ENCODE data around the gene DENND1A.
A peak's percentile ranks its signal among the peaks of the same experiment; 100 is the strongest.

DENND1A gene

DNA sequence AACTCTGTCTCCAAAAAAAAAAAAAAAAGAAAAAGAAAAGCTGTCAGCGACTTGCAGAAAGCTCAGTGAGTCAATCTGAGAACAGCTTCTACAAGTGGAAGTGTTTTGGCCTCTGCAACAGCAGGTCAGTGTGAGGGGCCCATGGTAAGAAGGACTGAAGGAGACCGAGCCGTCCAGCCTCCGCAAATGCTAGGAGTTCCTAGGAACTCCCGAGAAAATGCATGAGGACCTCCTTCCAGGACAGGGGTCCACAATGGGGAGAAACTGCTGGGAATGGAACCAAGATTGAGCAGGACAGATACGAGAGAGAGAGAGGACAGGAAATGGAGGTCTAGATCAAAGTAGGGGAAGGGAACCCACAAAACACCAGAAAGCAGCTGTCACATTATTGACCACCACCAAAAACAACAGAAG lies 393.5 kb downstream of the DENND1A start:
- TF ChIP-seq, protein P1, sequence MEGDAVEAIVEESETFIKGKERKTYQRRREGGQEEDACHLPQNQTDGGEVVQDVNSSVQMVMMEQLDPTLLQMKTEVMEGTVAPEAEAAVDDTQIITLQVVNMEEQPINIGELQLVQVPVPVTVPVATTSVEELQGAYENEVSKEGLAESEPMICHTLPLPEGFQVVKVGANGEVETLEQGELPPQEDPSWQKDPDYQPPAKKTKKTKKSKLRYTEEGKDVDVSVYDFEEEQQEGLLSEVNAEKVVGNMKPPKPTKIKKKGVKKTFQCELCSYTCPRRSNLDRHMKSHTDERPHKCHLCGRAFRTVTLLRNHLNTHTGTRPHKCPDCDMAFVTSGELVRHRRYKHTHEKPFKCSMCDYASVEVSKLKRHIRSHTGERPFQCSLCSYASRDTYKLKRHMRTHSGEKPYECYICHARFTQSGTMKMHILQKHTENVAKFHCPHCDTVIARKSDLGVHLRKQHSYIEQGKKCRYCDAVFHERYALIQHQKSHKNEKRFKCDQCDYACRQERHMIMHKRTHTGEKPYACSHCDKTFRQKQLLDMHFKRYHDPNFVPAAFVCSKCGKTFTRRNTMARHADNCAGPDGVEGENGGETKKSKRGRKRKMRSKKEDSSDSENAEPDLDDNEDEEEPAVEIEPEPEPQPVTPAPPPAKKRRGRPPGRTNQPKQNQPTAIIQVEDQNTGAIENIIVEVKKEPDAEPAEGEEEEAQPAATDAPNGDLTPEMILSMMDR (IDR thresholded peaks at IDR 0.05; ENCODE audit: borderline replicate concordance, control extremely low read depth, extremely low read depth, insufficient read depth, missing control alignments) = no peak
- DNase-seq (ENCODE audit: low spot score) = peak; percentile 54
- in situ Hi-C loops (cut with MboI; ENCODE audit: low sequenced_read_pairs, unreplicated experiment) = loop anchor here (25.0 kb wide), 1 partner anchor 476 kb away; the partner anchor contains the start of gene LHX2

DNA sequence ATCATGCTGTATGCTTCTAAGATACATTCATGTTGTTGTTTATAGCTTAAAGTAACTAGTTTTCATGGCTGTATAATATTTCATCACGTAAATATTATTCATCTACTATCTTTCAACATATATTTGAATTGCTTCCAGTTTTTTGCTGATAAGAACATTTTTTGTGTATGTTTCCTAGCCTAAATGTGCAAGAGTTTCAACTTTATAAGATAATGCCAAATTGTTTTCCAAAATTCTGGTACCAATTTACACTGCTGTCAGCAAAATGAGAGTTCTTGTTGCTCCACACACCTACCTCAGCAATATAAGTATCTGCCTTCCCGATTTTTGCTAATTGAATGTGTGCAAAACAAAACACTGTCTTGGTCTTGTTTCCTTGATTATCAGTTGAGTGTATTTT lies 395.6 kb downstream of the DENND1A start:
- TF ChIP-seq, protein P1 (IDR thresholded peaks at IDR 0.05; ENCODE audit: borderline replicate concordance, control extremely low read depth, extremely low read depth, insufficient read depth, missing control alignments) = no peak
- in situ Hi-C loops (cut with MboI; ENCODE audit: low sequenced_read_pairs, unreplicated experiment) = loop anchor here (25.0 kb wide), 1 partner anchor 478 kb away; the partner anchor contains the start of gene LHX2
- no peak for DNase-seq (ENCODE audit: low spot score)

DNA sequence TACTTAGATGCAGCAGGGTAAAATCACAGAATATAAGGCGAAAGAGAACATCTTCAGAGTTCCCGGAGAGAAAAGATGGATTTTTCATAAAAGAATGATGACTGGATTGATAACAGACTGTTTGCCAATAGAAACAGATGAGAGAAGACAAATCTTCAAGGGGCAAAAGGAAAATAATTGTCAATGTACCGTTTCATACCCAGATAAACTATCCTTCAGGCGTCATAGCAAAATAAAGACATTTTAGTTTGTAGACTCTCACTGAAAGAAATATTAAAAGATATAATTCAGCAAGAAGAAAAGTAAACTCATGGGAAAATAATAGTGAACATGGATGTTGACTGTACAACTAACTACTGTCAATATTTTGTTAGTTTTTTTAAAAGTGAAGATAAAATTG lies 399.7 kb downstream of the DENND1A start:
- DNase-seq (ENCODE audit: low spot score) = no peak
- in situ Hi-C loops (cut with MboI; ENCODE audit: low sequenced_read_pairs, unreplicated experiment) = loop anchor here (25.0 kb wide), 1 partner anchor 482 kb away; the partner anchor contains the start of gene LHX2
- TF ChIP-seq, protein P1 (IDR thresholded peaks at IDR 0.05; ENCODE audit: borderline replicate concordance, control extremely low read depth, extremely low read depth, insufficient read depth, missing control alignments) = no peak

DNA sequence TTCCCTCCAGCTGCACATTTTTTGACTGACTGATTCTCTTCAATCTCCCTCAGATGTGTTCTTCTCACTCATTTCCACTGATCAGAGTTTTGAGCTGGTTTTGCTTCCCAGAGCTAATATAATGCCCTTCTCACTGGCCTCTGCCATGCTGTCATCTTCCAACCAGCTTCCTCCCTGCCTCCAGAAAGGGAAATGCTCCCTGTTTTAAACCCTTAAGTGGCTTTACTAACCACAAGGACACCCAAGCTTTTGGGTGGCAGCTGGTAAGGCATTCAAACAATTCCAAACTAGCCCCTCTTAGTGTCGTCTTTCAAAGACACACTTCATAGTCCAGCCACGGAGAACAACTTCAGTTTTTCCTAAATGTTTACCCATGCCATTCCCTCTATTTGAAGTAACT lies 401.4 kb downstream of the DENND1A start:
- in situ Hi-C loops (cut with MboI; ENCODE audit: low sequenced_read_pairs, unreplicated experiment) = loop anchor here (25.0 kb wide), 1 partner anchor 484 kb away; the partner anchor contains the start of gene LHX2
- DNase-seq (ENCODE audit: low spot score) = no peak
- TF ChIP-seq, protein P1 (IDR thresholded peaks at IDR 0.05; ENCODE audit: borderline replicate concordance, control extremely low read depth, extremely low read depth, insufficient read depth, missing control alignments) = no peak

DNA sequence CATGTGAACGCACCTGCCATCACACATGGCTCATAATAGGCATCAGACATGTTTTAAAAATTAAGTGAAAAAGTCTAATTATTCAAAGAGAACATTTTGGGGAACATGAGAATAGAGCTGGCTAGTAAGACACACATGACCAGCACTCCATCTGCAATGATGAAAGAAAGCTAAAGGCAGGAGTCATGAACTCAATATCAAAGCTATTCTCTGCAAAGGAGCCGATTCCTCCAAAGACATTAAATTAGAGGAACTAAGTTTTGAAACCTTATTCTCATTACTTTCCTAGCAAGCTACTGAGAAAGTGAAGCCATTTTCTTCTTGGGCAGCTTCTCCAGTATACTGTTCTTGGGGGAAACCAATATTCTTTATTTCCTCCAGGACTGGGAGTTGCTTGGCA lies 401.9 kb downstream of the DENND1A start:
- TF ChIP-seq, protein P1 (IDR thresholded peaks at IDR 0.05; ENCODE audit: borderline replicate concordance, control extremely low read depth, extremely low read depth, insufficient read depth, missing control alignments) = no peak
- in situ Hi-C loops (cut with MboI; ENCODE audit: low sequenced_read_pairs, unreplicated experiment) = loop anchor here (25.0 kb wide), 1 partner anchor 484 kb away; the partner anchor contains the start of gene LHX2

DNA sequence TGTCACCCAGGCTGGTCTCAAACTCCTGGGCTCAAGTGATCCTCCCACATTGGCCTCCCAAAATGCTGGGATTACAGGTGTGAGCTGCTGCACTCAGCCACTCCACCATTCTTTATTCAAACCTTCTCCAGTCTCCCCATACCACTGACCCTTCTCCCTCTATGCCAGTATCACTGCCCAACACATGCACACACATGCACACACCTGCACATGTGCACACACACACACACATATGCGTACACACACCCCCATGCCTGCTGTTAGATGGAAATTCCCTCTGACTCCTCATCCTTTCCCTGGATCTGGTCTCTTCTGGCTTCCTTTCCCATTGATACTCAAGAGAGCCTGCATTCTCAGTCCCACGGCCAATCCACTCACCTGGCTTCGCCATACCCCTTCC lies 404.0 kb downstream of the DENND1A start:
- TF ChIP-seq, protein P1 (IDR thresholded peaks at IDR 0.05; ENCODE audit: borderline replicate concordance, control extremely low read depth, extremely low read depth, insufficient read depth, missing control alignments) = no peak
- no peak for DNase-seq (ENCODE audit: low spot score)
- in situ Hi-C loops (cut with MboI; ENCODE audit: low sequenced_read_pairs, unreplicated experiment) = loop anchor here (25.0 kb wide), 1 partner anchor 486 kb away; the partner anchor contains the start of gene LHX2

More for the DNA sequence above, 401.9 kb downstream of the DENND1A start:
- no peak for DNase-seq (ENCODE audit: low spot score)
